SU-DHL-6 (cell line): ENCODE data around the gene NABP1.
A peak's percentile ranks its signal among the peaks of the same experiment; 100 is the strongest.

ENCODE experiments used
- H2AFZ ChIP-seq: fragments of 200-600 bp; sonication (generic); 2 replicates; pipeline ENCODE4 v1.6.1; 2014; ENCODE audit warnings: low read depth, mild to moderate bottlenecking, moderate library complexity, mixed read lengths, antibody characterized with exemption, low read length; ENCODE audit not compliant: severe bottlenecking
- H3F3A ChIP-seq: fragments of 200-600 bp; shearing (Covaris generic); 2 replicates; pipeline ENCODE4 v1.6.0; 2016; ENCODE audit warnings: antibody characterized with exemption, mild to moderate bottlenecking; ENCODE audit not compliant: insufficient read depth
- H3K27ac ChIP-seq: fragments of 200-600 bp; sonication (generic); 2 replicates; pipeline ENCODE4 v1.5.1; 2016; ENCODE audit warnings: low read depth, mild to moderate bottlenecking, low read length, moderate library complexity, mixed read lengths
- H3K27me3 ChIP-seq: fragments of 200-600 bp; sonication (generic), shearing (Covaris generic); 2 replicates; pipeline ENCODE4 v1.6.0; 2014; ENCODE audit warnings: mild to moderate bottlenecking, low read length
- H3K36me3 ChIP-seq: fragments of 200-600 bp; sonication (generic); 2 replicates; pipeline ENCODE4 v1.6.1; 2014; ENCODE audit warnings: mild to moderate bottlenecking, low read length, mixed read lengths
- H3K4me2 ChIP-seq: fragments of 300-600, 200-600 bp; shearing (Covaris generic), sonication (generic); 2 replicates; pipeline ENCODE4 v1.6.0; 2014; ENCODE audit warnings: low read length, low read depth, mild to moderate bottlenecking; ENCODE audit not compliant: poor library complexity, severe bottlenecking
- H3K4me3 ChIP-seq: fragments of 200-600 bp; sonication (generic); 2 replicates; pipeline ENCODE4 v1.5.1; 2014; ENCODE audit warnings: antibody characterized with exemption, low read length, mild to moderate bottlenecking, mixed read lengths; ENCODE audit not compliant: insufficient read depth, poor library complexity, severe bottlenecking
- H3K79me2 ChIP-seq: fragments of 200-600 bp; sonication (generic); 2 replicates; pipeline ENCODE4 v1.6.1; 2014; ENCODE audit warnings: mild to moderate bottlenecking, low read length, moderate library complexity; ENCODE audit not compliant: insufficient read depth
- H3K9ac ChIP-seq: fragments of 200-600 bp; sonication (generic); 2 replicates; pipeline ENCODE4 v1.7.0; 2014; ENCODE audit warnings: mild to moderate bottlenecking, low read length
- H3K9me2 ChIP-seq: fragments of 200-600 bp; sonication (generic); replicated peaks from 2 replicates; pipeline ENCODE4 v1.6.1; 2014; ENCODE audit warnings: low read length; ENCODE audit not compliant: insufficient read depth
- H3K9me3 ChIP-seq: fragments of 200-600 bp; sonication (generic); 2 replicates; pipeline ENCODE4 v1.6.1; 2014; ENCODE audit warnings: low read length, mixed read lengths; ENCODE audit not compliant: insufficient read depth
- H4K20me1 ChIP-seq: fragments of 200-600 bp; sonication (generic); 2 replicates; pipeline ENCODE4 v1.6.1; 2014; ENCODE audit warnings: low read depth, mild to moderate bottlenecking, antibody characterized with exemption, low read length, moderate library complexity, mixed read lengths
- EZH2phosphoT487 ChIP-seq: fragments of 200-600 bp; sonication (generic), shearing (Covaris generic); conservative IDR thresholded peaks from 2 replicates; pipeline ENCODE4 v1.6.1; 2018; ENCODE audit warnings: mild to moderate bottlenecking, antibody characterized with exemption, low read length, moderate library complexity, mixed read lengths
- TF ChIP-seq, protein P1 (sequence below): fragments of 200-600 bp; sonication (generic); IDR thresholded peaks from one replicate; pipeline ENCODE4 v1.5.1; 2017; ENCODE audit warnings: antibody characterized with exemption, mild to moderate bottlenecking, low read length, moderate library complexity; ENCODE audit not compliant: insufficient read depth, poor library complexity, severe bottlenecking

Gene NABP1

DNA sequence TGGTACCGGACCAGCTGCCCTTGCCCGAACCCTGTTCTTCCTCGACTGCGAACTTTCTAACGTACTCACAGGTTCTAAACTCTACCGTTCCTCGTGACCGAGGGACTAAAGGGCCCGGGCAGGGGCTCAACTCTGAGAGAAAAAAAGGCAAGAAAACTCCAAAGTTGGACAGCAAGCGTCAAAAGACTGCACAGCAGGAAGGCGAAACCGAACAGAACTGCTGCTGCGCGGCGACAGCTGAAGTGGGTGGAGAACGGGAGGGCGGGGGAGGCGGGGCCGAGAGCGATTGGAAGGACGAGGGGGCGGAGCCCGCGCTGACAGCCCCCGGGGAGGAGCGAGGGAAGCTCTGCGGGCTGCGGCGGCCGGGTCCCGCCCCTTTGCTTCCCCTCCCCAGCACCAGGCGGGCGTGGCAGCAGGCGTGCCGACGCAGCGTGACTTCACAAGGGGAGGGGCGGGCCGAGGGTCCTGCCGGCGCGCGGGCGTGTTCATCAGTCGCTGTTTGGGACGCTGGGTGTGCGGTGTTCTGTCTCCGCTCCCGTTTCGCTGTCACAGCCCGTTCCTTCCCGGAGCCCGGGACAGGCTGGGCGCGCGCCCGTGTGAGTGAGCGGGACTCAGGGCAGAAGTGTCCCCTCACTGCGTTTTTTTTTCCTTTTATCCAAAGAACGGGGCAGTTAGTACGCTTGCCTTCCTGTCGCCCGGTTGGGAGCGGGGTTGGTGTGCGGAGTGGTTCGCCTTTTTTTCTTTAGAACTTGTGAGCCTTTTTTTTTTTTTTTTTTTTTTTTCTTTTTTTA is at the start of gene NABP1:
Gene NABP1 (plus strand): TSS at position 491 of the 791 bp plus-strand sequence. CDS start 479 bp downstream, outside the sequence.
- Histone ChIP-seq H3K9me2 (no peaks in the 10 kb centered on the region), H2AFZ (peak within 1 kb of the TSS; percentile 20), H3K9ac (peak within 1 kb of the TSS; percentile 86), H3K27me3 (no peaks in the 10 kb centered on the region), H3K4me2 (peak within 1 kb of the TSS; percentile 99), H4K20me1 (no peaks in the 10 kb centered on the region), H3F3A (peaks cover 32% of the 10 kb centered on the region), H3K79me2 (peaks cover 34% of the 10 kb centered on the region), H3K9me3 (no peaks in the 10 kb centered on the region), H3K27ac (peak within 1 kb of the TSS; percentile 84), H3K36me3 (peaks cover 21% of the 10 kb centered on the region), H3K4me3 (peak within 1 kb of the TSS; percentile 93)
- TF ChIP-seq, protein P1, sequence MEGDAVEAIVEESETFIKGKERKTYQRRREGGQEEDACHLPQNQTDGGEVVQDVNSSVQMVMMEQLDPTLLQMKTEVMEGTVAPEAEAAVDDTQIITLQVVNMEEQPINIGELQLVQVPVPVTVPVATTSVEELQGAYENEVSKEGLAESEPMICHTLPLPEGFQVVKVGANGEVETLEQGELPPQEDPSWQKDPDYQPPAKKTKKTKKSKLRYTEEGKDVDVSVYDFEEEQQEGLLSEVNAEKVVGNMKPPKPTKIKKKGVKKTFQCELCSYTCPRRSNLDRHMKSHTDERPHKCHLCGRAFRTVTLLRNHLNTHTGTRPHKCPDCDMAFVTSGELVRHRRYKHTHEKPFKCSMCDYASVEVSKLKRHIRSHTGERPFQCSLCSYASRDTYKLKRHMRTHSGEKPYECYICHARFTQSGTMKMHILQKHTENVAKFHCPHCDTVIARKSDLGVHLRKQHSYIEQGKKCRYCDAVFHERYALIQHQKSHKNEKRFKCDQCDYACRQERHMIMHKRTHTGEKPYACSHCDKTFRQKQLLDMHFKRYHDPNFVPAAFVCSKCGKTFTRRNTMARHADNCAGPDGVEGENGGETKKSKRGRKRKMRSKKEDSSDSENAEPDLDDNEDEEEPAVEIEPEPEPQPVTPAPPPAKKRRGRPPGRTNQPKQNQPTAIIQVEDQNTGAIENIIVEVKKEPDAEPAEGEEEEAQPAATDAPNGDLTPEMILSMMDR: no peak
- no peak for TF ChIP-seq EZH2phosphoT487

DNA sequence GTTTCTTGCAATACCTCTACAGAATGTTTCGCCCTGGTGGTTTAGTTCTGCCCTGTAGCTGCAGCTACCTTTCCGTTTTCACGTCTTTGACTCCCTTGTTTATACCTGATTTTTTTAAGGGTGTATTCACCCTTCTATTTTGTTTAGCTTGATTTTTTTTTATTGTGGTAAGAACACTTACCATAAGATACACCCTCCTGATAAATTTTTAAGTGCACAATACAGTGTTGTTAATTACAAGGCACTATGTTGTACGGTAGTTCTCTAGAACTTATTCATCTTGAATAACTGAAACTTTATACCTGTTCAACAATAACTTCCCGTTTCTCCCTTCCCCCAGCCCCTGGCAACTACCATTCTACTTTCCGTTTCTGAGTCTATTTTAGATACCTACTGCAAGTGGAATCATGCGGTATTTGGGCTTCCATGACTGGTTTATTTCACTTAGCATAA is 48.9 kb upstream of the NABP1 start:
- H3K9me2 ChIP-seq: no peaks in the 10 kb centered on the region
- no peaks in the 10 kb centered on the region for H3K27me3 ChIP-seq
- H2AFZ ChIP-seq: no peak overlapping the region
- no peaks in the 10 kb centered on the region for H4K20me1 ChIP-seq
- no peak overlapping the region for H3K27ac ChIP-seq
- H3K36me3 ChIP-seq: no peaks in the 10 kb centered on the region
- H3K79me2 ChIP-seq: no peaks in the 10 kb centered on the region
- no peak overlapping the region for H3K9ac ChIP-seq
- no peaks in the 10 kb centered on the region for H3F3A ChIP-seq
- no peaks in the 10 kb centered on the region for H3K9me3 ChIP-seq
- H3K4me3 ChIP-seq: no peak overlapping the region
- no peak overlapping the region for H3K4me2 ChIP-seq
- TF ChIP-seq, protein P1: no peak
- TF ChIP-seq EZH2phosphoT487: no peak

DNA sequence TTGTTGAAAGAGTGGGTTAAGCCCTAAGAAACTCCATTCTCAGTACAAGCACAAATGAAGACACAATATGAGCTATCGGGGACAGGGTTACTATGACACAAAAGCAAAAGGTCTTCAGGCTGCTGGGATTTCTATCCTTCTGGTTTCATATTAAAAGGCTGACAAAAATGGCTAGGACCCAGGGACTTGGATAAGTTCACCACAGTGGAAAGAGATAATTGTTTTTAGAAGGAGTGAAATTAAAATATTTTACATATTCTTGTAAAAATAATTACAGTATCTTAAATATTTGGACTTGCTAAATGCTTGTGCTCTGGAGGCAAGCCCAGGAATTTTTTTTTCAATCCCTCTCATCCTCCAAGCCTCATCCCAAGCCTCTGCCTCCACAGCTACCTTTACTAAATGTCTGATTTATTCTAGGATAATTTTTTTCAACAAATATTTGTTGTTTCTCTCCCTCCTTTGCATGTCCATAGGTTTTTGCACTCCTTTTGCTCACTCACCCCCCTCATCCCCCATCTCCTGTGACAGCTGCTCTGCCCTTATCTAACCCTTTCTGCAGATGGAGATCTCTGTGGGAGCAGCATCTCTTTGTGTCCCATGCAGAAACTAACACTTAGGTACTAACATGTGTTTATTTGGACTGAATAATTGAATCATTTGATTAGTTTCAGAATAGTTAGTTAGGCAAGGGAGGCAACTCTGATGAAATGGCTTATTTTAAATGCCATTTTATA is 47.8 kb upstream of the NABP1 start:
- Histone ChIP-seq H3K4me3 (no peak overlapping the region), H3K79me2 (no peaks in the 10 kb centered on the region), H3K4me2 (no peak overlapping the region), H3K9me3 (no peaks in the 10 kb centered on the region), H3K9me2 (no peaks in the 10 kb centered on the region), H3K27me3 (no peaks in the 10 kb centered on the region), H2AFZ (no peak overlapping the region), H3F3A (no peaks in the 10 kb centered on the region), H4K20me1 (no peaks in the 10 kb centered on the region), H3K27ac (no peak overlapping the region), H3K9ac (no peak overlapping the region), H3K36me3 (no peaks in the 10 kb centered on the region)
- TF ChIP-seq, protein P1: no peak
- TF ChIP-seq EZH2phosphoT487: no peak
